Measurements from ENCODE around the gene CHMP3.

DNA sequence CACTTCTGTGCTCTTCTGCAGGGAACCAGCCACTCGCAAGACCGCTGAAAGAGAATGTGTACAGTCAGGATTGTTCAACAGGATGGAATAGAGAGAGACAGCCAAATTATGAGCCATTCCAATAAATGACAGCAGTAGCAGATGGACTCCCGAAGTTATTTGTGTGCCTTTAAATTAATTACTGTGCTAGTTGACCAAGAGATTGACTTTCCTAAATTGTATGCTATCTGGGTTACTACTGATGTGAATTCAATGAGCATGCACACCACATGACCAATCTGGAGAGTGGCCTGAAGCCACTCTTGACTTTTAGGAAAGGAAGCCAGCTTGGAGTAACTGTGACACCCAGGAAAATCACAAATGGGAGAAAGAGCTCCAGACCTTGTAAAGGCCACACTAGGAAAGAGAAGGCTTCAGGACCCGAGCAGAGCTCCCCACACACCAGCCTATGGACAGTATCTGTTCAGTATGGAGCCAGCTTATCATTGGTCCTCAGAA, 52.8 kb downstream of the CHMP3 start:
- TF ChIP-seq, protein P1, sequence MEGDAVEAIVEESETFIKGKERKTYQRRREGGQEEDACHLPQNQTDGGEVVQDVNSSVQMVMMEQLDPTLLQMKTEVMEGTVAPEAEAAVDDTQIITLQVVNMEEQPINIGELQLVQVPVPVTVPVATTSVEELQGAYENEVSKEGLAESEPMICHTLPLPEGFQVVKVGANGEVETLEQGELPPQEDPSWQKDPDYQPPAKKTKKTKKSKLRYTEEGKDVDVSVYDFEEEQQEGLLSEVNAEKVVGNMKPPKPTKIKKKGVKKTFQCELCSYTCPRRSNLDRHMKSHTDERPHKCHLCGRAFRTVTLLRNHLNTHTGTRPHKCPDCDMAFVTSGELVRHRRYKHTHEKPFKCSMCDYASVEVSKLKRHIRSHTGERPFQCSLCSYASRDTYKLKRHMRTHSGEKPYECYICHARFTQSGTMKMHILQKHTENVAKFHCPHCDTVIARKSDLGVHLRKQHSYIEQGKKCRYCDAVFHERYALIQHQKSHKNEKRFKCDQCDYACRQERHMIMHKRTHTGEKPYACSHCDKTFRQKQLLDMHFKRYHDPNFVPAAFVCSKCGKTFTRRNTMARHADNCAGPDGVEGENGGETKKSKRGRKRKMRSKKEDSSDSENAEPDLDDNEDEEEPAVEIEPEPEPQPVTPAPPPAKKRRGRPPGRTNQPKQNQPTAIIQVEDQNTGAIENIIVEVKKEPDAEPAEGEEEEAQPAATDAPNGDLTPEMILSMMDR (IDR thresholded peaks at IDR 0.05; ENCODE audit: control extremely low read depth in 1 of 3, insufficient read depth in 1 of 3, low read depth in 1 of 3, low read length in 3 of 3) = no peak
- no peak for TF ChIP-seq POU5F1 (IDR thresholded peaks at IDR 0.05; ENCODE audit: low read depth, low read length)

Data from H1 (cell line).